GM19395 (cell line): ENCODE data around the gene MYH7.
"Not testable (repeated sequence)": the region's sequence is repeated elsewhere in the genome, so short reads cannot be mapped to it uniquely, and the experiment has no call there.

Source experiments
- ATAC-seq: cut with Tn5 transposase; IDR thresholded peaks from one replicate; pipeline ENCODE4 v1.9.1; 2021; ENCODE audit warnings: mild to moderate bottlenecking, moderate library complexity; ENCODE audit not compliant: unreplicated experiment

MYH7 gene

DNA sequence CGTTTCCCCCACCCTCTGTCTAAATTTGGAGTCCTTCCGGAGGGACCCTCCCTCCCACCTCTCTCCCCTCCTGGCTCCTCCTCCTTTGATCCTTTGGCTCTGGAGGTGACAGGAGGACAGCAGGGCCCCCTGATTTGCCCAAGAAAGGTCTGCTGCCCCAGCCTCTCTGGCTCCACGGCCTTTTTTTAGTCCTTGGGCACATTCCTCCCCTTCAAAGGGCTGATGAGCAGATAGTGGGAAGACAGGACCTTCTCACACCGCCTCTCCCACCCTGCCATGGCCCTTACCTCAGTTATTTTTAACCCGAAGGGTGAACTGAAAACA is 27.2 kb downstream of the MYH7 start:
- ATAC-seq, result no peak

DNA sequence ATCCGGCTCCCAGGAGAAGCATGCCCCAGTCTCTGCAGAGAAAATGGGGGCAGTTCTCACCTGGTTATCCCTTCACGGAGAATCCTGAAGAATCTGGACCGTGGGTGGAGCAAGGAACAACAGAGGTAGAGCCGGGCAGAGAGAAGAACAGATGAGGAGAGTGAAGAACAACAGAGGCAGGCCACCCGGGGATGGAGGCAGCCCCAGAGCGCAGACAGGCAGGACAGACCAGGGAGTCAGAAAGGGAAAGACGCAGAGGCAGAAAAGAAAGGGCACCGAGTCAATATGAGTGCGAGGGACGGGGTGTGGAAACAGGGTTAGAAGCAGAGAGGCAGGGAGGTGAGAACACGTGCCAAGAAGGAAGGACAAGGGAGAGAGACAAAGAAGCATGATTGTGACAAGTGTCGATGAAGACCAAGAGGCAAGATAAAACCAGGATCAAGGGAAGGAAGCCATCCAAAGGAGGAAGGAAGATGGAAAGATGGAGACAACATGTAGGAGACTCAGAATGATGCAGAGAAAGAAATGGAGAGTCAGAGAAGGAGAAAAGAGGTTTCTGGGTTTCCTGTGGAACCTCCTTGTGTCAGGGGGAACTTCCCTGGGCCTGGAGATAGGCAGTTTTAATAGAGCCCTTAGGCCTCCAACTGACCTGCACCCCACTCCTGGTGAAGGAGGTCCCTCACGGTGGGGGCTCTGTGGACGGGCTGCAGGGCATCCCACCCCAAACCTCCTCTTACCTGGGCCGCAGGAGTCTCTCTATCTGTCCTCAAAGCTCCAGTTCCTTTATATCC is 27.7 kb downstream of the MYH7 start, which contains the start of gene MYH6:
TSS of gene MYH6 (minus strand) at position 758 of the 791 bp plus-strand sequence. CDS start 1,050 bp downstream, outside the sequence.
- ATAC-seq, result no peak

DNA sequence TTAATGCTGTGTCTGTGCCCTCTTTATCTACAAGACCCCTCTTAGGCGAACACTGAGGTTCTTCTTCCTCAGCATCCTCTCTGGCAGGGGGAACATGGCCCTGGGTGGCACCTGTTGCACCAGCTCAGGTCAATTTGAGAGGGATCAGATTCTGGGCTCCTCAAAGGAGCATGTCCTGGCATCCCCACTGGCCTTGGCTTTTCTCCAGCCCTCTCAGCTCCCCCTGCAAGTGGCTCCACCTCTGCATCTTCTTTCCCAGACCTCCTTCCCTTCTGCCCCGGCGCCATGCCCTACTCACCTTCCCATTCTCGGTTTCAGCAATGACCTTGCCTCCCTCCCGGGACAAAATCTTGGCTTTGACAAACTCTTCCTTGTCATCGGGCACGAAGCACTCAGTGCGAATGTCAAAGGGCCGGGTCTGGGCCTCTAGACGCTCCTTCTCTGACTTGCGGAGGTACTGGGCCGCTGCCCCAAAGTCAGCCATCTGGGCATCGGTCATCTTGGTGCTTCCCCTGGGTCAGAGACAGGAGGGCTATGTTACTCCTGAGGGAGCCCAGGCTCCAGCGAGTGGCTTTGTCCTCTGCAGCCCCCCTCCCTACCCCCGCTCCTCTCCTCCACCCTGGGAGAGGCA is 28.6 kb downstream of the MYH7 start:
- ATAC-seq, result no peak

DNA sequence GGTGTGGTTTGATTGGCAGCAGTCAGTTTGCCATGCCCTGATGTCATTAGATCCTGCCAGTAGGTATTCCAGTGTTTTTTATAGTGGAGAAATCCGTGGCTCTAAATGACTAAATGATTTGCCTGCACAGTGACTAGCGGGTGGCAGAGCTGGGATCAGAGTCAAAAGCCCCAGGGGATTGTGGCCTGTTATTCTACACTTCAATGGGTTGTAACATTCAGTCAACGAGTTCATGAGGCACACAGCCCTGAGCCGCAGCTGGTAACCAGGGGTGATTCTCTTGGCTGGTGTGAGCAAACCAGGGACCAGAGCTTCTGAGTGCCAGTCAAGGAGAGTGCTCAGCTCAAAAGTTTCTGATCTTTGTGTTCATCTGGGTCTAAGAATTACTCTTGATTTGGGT is 29.2 kb downstream of the MYH7 start:
- no peak for ATAC-seq

DNA sequence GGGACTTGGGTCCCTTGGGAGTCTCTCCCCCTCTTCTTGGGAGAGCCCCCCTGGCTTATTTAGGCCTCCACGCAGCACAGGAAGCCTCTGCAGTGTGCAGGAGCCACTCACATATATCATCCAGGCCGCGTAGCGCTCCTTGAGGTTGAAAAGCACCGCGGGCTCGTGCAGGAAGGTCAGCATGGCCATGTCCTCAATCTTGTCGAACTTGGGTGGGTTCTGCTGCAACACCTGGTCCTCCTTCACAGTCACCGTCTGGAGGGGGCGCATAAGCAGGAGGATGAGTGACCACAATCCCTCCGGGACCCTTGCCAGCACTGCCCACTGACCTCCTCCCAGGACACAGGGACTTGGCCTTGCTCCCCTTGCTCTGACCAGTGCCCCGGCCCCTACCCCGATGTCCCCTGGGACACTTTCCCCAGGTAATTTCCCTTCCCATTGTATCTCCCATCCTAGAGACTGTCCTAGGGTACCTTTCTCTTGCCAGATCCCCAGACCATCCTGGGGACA is 29.9 kb downstream of the MYH7 start:
- ATAC-seq, result no peak

DNA sequence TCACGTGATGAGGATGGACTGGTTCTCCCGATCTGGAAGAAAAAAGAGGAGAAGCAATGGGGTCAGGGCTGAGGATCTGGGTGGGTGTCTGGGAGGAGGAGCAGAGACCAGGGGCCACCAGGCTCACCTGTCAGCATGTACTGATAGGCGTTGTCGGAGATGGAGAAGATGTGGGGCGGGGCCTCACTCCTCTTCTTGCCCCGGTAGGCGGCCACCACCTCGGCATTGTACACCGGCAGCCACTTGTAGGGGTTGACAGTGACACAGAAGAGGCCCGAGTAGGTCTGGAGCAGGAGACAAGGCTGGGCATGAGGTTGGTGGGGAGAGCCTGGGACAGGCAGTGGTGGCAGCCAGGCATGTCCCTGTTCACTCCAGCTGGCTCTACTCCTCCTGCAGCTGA is 30.4 kb downstream of the MYH7 start:
- no peak for ATAC-seq

DNA sequence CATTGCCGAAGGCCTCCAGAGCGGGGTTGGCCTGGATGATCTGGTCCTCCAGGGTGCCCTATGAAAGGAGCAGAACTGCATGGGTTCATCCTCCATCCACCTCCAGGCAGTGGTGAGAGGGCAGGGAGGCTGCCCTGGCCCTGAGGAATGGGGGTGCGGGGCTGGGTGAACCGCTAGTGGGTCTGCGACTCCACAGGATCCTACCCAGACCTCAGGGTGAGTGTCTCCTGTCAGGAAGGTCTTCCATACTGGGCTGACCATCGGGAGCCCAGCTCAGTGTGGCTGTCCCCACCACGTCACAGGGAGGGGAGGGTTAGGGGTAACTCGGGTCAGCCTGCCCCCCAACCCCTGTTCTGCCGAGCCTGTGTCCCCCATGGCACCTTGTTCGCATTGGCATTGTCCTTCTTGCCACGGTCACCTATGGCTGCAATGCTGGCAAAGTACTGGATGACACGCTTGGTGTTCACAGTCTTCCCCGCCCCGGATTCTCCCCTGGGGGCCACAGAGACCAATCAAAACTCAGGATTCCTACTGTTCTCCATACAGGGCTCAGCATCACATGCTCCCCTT is 31.0 kb downstream of the MYH7 start:
- no peak for ATAC-seq

DNA sequence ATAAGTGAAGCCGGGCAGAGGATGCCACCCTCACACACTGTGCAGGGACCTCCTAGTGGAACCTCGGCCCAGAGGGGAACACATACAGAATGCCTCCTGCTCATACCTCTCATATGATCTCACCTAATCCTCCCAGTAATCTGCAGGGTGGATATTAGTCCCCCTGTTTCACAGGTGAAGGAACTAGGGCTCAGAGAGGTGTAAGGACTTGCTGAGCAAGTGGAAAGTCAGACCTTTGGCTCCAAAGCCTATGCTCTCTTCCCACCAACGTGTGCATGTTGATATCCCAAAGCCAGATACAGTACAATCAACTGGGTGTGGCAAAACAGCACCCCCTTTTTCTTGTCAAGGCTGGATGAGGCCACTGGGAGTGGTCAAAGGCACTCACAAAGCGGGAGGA is 31.6 kb downstream of the MYH7 start:
- ATAC-seq, result no peak

DNA sequence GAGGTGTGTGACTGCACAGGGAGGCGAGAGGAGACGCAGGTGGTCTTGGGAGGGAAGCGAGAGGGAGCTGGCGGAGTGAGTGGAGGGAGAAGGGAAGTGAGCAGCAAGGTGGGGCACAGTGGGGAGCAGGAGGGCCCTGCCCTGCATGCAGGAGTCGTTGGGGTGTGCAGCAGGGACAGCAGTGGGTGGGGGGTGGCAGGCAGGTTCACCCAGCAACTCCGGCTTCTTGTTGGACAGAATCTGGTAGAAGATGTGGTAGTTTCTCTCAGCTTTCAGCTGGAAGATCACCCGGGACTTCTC is 32.4 kb downstream of the MYH7 start:
- ATAC-seq, result no peak

DNA sequence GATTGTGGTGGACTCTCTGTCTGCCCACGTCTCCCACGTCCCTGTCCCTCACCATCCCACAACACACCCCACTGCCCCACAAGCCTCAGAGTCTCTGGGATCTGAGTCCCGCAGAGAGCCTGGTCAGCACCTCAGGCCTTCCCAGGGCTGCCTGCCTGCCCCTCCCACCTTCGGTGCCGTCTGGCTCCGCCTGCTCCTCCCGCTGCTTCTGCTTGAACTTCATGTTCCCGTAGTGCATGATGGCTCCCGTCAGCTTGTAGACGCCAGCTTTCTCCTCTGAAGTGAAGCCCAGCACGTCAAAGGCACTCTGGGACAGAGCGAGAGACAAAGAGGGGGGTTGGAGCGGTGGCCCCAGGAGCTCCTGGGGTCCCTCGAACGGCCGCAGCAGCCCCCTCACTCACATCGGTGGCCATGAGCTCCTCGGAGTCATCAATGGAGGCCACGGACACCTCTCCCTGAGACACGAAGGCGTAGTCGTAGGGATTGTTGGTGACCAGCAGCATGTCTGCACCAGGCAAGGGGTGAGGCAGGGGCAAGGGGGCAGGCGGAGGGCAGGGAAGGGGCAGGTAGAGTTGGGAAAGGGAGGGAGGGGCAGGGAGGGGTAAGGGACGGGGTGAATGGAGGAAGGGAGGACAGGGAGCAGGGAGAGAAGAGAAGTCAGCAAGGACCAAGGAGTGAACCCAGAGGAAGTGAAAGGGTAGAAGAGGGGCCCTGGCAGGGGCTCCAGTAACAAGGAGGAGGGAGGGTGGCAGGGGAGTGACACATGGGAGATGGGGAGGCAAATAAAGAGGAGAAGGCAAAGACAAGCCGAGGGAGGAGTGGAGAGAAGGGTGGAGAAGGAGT is 32.9 kb downstream of the MYH7 start:
- no peak for ATAC-seq

DNA sequence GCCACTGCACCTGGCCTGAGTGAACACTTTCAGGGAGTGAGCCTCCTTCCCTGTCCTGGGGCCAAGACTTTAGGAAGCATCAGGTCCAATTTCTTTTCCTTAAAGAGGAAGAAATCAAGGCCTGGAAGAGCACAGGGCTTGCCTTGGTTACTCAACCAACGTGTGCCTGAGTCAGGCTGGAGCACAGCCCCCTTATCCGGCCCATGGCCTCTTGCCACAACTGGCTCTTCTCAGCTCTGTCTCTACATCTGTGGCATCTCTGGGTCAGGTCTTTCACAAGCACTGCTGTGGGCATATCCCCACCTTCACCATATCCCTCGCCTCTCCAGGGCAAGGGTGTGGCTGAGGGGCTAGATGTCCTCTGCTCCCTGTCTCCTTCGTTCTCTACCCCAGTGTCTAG is 34.2 kb downstream of the MYH7 start:
- ATAC-seq, result no peak

DNA sequence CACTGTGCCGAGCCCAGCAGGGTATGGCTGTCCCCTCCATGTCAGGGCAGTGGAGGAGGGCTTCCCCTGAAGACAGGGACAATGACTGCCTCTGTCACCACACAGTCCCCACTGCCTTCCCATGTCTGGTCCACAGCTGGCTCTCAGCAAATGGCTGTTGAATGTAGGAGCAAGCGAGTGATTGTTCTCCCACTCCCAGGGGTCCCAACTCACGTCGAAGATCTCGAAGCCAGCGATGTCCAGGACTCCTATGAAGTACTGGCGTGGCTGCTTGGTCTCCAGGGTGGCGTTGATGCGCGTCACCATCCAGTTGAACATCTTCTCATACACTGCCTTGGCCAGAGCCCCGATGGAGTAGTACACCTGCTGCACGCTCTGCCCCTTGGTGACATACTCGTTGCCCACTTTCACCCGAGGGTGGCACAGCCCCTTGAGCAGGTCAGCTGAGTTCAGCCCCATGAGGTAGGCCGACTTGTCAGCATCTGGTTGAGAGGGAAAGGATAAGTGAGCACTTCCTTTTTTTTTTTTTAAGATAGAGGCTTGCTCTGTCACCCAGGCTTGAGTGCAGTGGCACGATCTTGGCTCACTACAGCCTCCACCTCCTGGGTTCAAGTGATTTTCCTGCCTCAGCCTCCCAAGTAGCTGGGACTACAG is 34.8 kb downstream of the MYH7 start:
- ATAC-seq, result not testable (repeated sequence)

DNA sequence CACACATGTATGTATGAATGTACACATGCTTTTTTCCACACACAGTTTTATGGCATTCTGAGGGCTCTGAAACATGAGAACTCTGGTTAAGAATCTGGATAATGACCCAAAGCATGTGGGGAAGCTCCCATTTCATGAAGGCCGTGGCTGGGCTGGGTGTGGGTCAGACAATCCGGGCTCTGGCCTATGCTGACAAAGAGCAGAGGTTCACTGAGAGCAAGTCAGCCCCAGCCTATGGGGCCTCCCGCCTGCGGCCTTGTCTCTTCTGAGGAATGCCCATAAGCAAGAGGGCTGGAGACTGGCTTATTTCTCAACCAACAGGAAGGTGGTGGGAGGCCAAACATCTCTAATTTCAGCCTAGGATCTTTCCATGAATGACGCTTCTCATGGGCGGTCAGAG is 35.9 kb downstream of the MYH7 start:
- no peak for ATAC-seq

DNA sequence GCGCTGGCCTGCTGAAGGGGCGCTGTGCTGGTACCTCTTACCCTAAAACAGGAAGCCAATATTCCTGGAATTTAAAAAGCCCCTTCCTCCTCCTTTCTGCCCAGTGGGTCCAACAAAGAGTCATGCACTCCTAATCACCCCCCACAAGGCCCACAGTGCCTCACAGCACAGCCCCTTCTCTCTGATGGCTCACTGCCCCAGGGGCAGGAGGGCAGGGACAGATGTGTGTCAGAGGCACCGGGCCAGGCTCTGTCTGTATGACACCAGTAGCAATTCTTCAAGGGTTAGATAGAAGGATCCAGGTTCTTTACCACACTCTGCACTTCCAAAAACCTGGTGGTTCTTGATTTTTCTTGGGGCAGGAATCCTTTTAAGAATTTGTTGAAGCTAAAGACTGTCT is 36.3 kb downstream of the MYH7 start:
- no peak for ATAC-seq

DNA sequence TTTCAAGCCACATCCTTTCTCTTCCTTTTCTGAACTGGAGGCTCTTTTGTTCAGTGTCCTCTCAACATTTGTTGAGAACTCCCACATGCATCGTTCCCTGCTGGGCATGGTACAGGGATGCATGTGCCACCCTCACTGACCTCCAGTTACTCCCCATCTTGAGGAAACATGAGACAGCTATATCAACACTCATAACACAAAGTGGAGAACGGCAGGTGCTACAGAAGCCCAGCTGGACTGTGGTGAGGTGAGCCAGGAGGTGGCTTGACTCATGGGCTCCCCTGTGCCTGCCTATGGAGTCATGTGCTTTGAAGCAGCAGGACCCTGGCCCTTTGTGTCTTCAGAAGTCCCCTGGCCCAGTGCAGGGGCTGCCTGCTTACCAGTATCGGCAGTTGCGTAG is 37.1 kb downstream of the MYH7 start:
- no peak for ATAC-seq

DNA sequence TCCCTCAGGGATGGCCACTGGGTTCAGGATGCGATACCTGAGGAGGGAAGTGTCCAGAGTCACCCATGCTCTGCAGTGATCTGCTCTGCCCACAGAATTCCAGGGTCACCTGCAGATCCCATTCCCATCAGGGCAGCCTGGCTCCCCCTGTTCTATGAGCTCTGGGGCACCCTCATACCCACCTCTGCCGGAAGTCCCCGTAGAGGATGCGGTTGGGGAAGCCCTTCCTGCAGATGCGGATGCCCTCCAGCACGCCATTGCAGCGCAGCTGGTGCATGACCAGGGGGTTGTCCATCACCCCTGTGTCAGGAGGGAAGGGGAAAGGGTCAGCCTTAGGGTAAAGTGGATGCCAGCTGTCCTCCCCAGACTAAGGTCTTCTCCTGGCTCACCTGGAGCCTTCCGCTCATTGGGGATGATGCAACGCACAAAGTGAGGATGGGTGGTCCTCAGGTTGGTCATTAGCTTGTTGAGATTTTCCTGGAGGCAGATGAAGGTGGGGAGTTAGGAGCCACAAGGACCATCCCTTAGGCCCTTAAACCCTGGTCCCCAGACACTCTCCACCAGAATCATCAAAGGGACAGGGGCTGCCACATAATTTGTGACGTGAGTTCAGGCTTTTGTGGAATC is 38.6 kb downstream of the MYH7 start:
- no peak for ATAC-seq

DNA sequence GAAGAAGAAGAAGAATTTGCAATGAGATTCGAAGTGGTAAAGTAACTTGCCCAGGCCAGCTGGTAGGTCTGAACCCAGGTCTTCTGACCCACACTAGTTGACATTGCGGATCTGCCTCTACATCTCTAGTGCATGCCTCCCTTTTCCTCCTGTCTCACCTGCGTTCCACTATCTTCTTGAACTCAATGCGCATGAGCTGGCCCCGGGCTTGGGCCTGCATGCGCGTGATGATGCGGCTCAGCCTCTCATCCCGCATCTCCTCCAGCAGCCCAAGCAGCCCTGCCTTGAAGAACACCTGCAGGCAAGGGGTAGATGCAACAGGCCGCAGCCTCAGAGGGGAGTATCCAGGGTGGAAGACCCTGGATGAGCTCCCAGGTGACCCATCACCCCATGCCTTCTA is 39.3 kb downstream of the MYH7 start:
- no peak for ATAC-seq

DNA sequence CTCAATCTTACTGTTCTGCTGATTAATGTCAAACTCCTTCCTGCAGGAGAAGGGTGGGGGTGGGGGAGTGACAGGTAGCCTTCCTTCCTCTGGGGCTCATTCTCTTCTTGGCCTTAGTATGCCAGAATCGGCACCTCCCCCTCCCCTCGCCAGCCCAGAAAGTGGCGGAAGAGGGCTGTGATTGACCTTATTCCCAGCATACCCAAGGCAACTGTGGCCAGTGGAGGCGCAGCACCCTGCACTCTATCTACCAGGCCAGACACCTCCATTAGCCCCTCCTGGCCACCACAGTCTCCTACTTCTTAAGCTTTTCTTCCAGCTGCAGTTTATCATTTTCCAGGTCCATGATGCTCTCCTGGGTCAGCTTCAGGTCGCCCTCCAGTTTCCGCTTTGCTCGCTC is 42.8 kb downstream of the MYH7 start:
- ATAC-seq, result no peak

DNA sequence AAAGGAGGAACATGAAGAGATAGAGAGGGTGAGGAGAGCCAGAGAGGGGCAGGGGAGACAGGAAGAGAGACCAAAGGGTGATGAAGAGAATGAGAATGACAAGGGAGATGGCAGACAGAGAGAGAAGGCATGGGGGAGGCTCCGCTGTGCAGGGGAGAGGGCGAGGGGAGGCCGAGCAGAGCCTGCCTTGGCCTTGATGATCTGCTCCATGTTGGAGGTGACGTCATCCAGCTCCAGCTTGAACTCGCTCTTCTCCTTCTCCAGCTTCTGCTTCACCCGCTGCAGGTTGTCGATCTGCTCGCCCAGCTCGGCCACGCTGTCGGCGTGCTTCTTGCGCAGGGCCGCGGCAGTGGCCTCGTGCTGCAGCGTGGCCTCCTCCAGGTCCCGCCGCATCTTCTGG is 45.6 kb downstream of the MYH7 start:
- not testable (repeated sequence) for ATAC-seq

DNA sequence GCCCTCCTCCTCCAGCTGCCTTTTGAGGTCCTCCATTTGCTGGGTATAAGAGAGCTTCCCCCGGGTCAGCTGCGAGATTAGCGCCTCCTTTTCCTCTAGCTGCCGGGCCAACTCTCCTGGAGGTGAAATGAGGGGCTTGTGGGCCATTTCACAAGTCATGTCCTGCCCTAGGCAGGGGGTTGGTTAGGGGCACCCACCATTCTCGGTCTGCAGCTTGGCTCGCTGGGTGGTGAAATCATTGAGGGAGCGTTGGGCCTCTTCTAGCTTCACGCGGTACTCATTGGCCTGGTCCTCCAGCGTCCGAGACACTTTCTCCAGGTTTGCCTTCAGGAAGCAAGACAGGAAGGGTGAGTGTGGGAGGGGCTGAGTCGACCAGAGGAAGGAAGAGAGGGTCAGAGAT is 46.1 kb downstream of the MYH7 start:
- ATAC-seq, result no peak

DNA sequence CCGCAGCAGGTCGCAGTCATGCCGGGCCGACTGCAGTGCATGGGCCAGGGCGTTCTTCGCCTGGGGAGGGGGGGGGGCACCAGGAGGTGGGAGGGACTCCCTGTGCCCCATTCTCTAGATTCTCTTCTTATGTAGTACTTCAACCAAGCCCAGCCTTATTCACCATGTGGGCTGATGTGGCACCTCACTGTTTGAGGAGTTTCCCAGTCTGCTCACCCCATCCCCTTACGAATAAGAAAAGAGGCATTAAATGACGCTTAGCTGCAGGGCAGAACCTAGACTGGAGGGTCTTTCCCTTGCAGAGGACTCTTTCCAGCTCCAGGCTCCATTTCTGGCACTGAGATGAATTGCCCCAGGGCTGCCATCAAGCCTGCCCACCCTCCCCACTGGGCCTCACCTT is 46.5 kb downstream of the MYH7 start:
- ATAC-seq, result no peak
